ENCODE data around the gene FZD4.
"Not testable (repeated sequence)": the region's sequence is repeated elsewhere in the genome, so short reads cannot be mapped to it uniquely, and the experiment has no call there.

The FZD4 gene

GRCh38 chr11:86972734-86973133 is 17.5 kb upstream of the FZD4 start:
- no peak for DNase-seq (ENCODE audit: low read depth)

GRCh38 chr11:86969258-86969657 is 14.1 kb upstream of the FZD4 start:
- no peak for DNase-seq (ENCODE audit: low read depth)

- not testable (repeated sequence) for DNase-seq (ENCODE audit: low read depth)
Measured at GRCh38 chr11:86967601-86968000, 12.4 kb upstream of the FZD4 start.

DNA sequence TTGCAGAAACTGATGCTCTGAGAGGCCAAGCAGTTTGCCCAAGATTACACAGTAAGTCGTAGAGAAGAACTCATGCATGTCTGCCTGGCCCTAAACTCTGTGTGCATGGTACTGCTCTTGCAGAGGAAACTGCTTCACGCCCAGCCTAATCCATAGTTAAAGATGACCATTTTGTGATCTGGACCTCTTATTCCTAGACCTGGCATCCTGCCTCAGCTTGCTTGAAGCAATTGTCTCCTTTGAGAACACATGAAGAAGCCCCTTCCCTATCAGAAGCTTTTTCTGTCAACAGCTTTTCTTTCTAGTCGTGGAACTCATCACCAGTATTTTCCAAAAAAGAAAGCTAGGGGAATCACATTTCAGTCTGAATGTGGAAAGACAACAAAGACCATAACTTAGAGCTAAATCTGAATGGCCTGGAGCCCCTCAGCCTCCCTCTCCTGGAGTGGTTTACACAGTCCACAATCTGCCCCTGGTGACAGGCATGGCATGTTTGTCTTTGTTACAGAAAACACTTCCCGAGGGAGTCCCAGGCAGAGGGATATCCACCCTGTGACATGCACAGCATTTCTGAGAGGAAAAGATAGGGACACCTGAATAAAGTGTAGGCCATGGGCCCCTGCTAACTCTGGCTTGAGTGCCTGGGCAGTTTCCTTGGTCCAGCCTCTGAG is 2.9 kb upstream of the FZD4 start:
- no peak for DNase-seq (ENCODE audit: low read depth)

DNA sequence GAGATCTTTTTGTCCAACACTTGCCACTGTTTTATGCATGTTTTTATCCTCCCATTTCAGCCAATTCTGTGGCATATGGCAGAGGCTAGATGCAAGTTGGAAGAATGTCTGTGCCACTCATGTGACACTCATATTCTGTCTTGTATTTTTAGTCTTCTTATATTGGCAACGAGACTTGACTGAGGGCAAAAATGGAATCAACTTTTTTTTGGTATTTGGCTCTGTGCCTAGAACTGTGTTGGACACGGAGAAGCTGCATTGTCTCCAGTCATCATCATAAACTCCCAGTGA is 1.7 kb upstream of the FZD4 start:
- no peak for DNase-seq (ENCODE audit: low read depth)

DNA sequence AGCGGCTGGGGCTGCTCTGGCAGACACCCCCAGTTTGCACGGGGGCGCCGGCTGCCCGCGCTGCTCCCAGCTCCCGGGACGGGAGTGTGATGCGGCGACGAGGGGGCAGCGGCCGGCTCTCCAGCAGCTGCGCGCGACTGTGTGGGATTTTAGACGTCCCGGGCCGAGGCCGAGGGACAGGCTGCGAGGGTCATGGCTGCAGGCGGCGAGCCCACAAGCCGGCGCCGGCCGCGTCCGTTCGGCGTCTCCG is 159 bp downstream of the FZD4 start:
- no peak for DNase-seq (ENCODE audit: low read depth)

- DNase-seq (ENCODE audit: low read depth) = no peak
Measured at GRCh38 chr11:86954269-86955110, 705 bp downstream of the FZD4 start.

DNA sequence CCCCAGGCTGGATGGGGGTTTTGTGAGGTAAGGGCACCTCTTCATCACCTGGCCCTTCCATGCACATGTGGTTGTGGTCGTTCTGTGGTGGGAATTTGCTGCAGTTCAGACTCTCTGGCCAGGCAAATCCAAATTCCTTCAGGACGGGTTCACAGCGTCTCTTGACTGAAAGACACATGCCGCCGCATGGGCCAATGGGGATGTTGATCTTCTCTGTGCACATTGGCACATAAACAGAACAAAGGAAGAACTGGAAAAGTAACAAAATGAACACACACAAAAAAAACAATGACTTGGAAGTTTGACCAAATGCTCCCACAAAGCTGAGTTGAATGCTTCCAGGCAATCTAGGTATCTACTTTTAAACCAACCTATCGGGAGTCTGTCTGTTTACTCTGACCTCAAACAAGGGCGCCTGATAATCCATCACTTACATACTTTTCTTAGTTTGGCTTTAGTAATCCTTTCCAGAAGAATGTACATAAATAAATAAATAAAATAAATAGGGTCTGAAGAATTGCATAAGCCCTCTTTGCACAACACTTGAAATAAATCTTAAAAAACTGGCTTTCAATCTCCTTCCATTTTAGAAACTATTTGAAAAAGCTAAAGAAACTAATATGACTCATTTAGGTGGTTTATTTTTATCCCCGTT is 2.8 kb downstream of the FZD4 start:
- DNase-seq (ENCODE audit: low read depth) = no peak

- no peak for DNase-seq (ENCODE audit: low read depth)
Measured at GRCh38 chr11:86951706-86952105, 3.5 kb downstream of the FZD4 start.

GRCh38 chr11:86950661-86950995 is 4.6 kb downstream of the FZD4 start:
- DNase-seq (ENCODE audit: low read depth) = no peak

GRCh38 chr11:86949995-86950660 is 5.1 kb downstream of the FZD4 start:
- no peak for DNase-seq (ENCODE audit: low read depth)

DNA sequence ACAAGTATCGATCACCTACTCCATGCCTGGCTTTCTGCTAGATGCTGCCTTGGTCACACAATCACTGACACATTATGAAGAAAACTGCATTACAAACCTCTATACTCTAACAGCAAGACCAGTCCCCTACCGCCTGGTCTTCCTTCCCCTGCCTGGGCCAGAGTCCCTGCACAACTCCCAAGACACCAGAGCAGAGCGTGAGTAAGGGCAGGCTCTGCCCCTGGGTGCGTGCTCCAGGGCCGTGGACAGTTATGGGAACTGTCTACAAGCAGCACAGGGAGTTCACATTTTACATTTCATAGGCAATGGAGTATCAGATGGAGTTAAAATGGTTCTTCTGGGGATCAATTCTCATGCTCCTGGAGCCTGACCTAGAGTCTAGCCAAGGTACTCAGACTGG is 6.5 kb downstream of the FZD4 start:
- DNase-seq (ENCODE audit: low read depth) = no peak

DNA sequence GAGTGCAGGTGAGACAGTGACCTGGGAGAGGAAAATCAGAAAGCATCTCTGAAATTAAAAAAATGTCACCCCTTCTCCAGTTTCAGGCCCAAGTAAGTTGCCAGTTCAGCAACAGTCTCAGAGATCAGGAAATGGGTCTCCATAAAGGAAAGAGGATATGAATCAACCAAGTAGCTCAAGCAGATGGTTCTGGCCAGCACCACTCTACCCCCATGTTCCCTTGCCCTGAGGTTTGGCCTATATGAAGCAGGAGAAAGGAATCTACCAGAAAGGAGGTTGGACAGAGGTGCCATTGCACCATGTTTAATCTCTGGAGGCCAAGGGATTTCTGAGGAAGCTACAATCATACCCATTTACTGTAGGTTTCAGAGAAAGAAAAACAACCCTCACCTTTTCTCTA is 7.7 kb downstream of the FZD4 start:
- DNase-seq (ENCODE audit: low read depth) = no peak

- DNase-seq (ENCODE audit: low read depth) = not testable (repeated sequence)
Measured at GRCh38 chr11:86943505-86943904, 11.7 kb downstream of the FZD4 start.

DNA sequence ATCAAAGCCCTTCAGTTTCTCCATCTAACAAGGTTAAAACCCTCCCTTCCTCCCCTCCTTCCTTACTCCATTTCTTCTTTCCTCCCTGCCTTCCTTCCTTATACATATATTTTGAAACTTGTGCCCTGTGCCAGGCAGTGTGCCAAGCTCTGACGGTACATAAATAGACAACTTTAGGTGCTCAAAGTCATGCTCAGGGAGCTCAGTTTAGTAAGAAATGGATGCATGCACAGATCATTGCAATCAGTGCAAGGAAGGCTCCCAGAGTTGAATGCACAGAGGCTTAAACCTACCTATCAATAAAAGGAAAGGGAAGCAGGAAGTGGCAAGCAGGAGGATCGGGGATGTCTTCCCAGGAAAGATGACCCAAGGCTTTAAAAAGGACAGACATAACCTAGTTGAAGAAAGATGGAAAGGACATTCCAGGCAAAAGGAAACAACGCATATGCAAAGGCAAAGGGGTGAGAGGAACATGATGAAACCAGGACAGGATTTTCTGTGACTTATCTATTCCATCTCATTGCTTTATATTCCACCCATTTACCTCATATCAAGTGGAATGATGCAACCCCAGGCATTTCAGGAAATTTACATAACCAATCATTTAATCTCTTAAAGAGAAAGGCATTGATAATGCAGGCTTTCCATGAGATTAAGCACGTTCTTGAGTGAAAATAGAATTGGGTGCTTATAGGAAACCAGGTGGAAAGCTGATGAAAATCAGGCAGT is 13.2 kb downstream of the FZD4 start:
- DNase-seq (ENCODE audit: low read depth) = no peak

GRCh38 chr11:86941077-86941870 is 13.9 kb downstream of the FZD4 start:
- no peak for DNase-seq (ENCODE audit: low read depth)

GRCh38 chr11:86940122-86940777 is 14.9 kb downstream of the FZD4 start:
- DNase-seq (ENCODE audit: low read depth) = no peak

DNA sequence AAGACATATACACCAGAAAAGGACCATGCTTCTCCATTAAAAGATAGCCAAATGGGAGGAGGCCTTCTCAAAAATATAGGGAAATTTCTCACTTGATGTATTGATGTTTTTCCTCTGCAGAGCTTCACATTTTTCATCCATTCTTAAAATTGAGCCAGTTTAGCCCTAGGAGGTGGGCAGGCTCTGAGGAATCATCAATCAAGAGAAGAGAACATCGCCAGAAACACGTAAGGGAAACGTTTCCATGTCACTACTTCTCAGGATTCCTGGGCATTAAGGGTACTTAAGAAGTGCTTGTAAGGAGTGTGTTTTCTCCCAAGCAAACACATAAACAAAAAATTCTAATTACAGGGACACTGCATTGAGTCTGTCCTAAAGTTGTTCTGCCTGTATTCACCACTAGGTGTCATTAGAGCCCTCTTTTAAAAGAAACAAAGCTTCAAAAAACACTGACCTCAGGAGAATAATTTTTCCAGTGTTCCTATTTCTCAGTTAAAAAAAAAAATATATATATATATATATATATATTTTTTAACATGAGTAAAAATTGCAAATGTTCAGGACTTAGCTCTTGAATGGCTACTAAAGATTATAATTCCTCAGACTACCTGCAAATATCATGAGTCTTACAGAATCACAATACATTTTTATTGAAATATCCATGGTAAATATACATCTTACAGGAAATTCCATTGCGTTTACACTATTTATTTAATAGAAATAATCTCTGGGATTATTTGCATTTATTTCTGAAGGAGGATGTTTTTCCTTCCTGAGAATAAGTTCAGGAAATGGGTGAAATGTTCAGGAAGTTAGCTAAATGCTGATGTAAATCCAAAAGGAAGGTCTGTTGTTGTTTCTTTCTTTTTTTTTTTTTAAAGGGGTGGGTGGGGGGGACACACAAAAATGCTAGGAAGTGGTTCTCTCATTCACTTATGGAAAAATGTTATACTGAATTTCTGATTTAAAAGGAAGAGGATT is 16.0 kb downstream of the FZD4 start:
- no peak for DNase-seq (ENCODE audit: low read depth)

DNA sequence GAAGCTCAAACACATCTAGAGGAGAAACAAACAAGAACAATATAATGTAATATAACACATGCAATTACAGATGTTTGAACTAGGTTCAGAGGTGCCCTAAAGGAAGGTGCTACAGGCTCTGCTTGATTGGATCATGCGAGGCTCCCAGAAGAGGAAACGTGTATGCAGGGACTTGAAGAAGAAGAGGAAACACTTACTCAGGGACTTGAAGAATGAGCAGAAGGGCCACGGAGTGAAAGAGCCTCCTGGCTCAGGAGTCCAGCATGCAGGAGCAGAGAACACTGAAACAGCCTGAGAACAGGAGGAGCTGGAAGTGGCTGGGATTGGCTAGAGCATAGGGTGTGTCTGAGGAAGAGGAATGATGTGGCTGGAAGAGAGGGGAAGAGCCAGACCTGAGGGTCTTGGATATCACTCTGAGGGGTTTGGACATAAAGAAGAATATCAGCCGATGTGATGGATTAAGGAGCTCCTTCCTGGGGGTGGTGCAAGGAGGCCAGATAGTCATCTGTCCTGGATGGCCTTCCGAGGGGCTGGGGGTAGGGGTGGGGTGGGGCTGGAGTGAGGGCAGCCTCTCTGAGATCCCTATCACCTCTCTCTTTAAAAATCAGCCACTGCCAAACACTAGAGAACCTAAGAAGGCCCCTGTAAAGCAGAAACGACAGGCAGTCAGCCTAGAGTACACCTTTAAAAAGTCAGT is 16.8 kb downstream of the FZD4 start:
- no peak for DNase-seq (ENCODE audit: low read depth)
